ENCODE measurements around the gene LDLRAD4.

LDLRAD4 gene

DNA sequence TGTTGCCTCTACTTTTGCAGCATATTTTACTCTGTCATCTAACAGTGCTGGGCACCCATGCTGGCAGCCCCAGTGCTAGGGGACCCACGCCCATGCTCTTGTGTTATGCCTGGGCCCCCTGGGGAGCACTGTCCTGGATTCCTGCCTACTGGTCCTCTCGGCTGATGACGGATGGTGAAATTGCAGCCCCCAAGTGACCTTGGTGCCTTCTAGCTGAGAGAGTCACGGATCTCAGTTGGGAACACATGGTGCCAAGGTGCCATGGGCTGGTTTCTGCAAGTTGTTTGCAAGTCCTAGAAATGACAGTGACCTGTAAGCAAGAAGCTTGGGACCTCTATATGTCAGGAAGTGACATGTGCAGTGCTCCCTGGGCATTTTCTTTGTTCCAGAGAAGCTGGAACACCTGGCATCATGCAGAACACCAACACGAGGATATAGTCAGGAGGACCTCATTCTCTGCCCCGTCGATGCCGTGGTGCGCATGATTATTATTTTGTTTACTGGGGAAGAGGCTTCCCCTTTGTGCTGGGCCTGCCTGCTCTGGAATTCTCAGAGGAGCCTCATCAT lies 187.6 kb downstream of the LDLRAD4 start:
- no peak for TF ChIP-seq CTCF (IDR thresholded peaks at IDR 0.05; ENCODE audit: low read depth, low read length)

GRCh38 chr18:13406736-13407135 lies 188.2 kb downstream of the LDLRAD4 start:
- TF ChIP-seq CTCF (IDR thresholded peaks at IDR 0.05; ENCODE audit: low read depth, low read length), result no peak

More for the DNA sequence above, 187.6 kb downstream of the LDLRAD4 start:
- no peak overlapping the region for H3K4me3 ChIP-seq (ENCODE audit: low read depth, low read length)

DNA sequence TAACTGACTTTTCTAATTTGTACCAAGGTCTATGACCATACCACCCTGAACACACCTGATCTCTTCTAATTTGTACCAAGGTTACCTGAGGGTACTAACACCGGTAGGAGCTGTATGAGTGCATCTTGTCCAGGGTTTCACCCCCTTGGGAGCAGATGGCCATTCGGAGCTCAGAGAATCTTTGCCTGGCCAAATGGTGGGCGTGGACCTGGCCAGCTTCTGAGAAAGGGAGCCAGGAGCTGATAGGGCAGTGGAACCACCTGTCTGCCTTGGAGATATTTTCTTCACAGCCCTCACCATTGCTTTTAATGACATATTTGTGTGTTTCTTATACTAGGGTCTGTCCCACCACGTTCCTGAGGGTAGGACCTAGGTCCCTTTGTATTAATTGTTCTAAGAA lies 188.9 kb downstream of the LDLRAD4 start:
- TF ChIP-seq CTCF (IDR thresholded peaks at IDR 0.05; ENCODE audit: low read depth, low read length), result no peak
- H3K4me3 ChIP-seq (ENCODE audit: low read depth, low read length), result no peak overlapping the region

More at GRCh38 chr18:13406736-13407135, 188.2 kb downstream of the LDLRAD4 start:
- no peak overlapping the region for H3K4me3 ChIP-seq (ENCODE audit: low read depth, low read length)

- no peak for TF ChIP-seq CTCF (IDR thresholded peaks at IDR 0.05; ENCODE audit: low read depth, low read length)
- no peak overlapping the region for H3K4me3 ChIP-seq (ENCODE audit: low read depth, low read length)
Observed at GRCh38 chr18:13409026-13409425, 190.5 kb downstream of the LDLRAD4 start.

GRCh38 chr18:13409997-13410396 lies 191.4 kb downstream of the LDLRAD4 start:
- no peak overlapping the region for H3K4me3 ChIP-seq (ENCODE audit: low read depth, low read length)
- no peak for TF ChIP-seq CTCF (IDR thresholded peaks at IDR 0.05; ENCODE audit: low read depth, low read length)

DNA sequence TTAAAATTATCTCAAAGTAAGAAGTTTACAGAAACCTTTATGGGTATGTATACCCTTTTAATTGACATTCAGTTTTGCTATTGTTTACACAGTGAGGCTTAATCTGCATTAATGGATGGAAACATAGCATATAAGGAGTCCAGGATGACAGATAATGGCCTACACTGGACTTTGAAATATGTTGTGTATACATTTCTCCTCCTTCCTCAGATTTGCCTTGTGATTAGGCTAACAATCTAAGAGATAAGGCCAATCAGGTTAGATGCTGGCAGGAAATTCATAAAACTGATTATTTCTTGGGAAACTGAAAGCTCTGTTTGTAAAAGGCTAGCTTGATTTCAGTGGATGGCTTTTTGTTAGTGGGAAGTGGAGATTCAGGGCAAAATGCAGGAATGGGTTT lies 191.9 kb downstream of the LDLRAD4 start:
- no peak overlapping the region for H3K4me3 ChIP-seq (ENCODE audit: low read depth, low read length)
- TF ChIP-seq CTCF (IDR thresholded peaks at IDR 0.05; ENCODE audit: low read depth, low read length), result no peak

- H3K4me3 ChIP-seq (ENCODE audit: low read depth, low read length), result no peak overlapping the region
- no peak for TF ChIP-seq CTCF (IDR thresholded peaks at IDR 0.05; ENCODE audit: low read depth, low read length)
Observed at GRCh38 chr18:13412017-13412416, 193.5 kb downstream of the LDLRAD4 start.
